ENCODE results near the gene ASIC4. TPM values are rescaled to one million over a fixed set of nuclear protein-coding genes. Genes with fewer than 3 reads are reported as not detected.

Gene ASIC4
- total RNA-seq, 1 donor from 2014 or later = 1.6 TPM

- H3K27ac Mint-ChIP-seq (ENCODE audit: unreplicated experiment) = no peak overlapping the region
- TF ChIP-seq CTCF (IDR thresholded peaks at IDR 0.05; ENCODE audit: unreplicated experiment) = no peak
- H3K4me3 Mint-ChIP-seq (ENCODE audit: unreplicated experiment) = no peak overlapping the region
- H3K4me1 Mint-ChIP-seq (ENCODE audit: unreplicated experiment) = no peaks in the 10 kb centered on the region
- no peaks in the 10 kb centered on the region for H3K9me3 Mint-ChIP-seq (ENCODE audit: unreplicated experiment)
- peaks cover 3% of the 10 kb centered on the region for H3K36me3 Mint-ChIP-seq (ENCODE audit: low read depth, unreplicated experiment)
- H3K27me3 Mint-ChIP-seq (ENCODE audit: unreplicated experiment) = peaks cover 12% of the 10 kb centered on the region
- no peak for DNase-seq (ENCODE audit: low spot score)
These were observed 45.7 kb upstream of the ASIC4 start for GRCh38 chr2:219468410-219469185.

- Mint-ChIP-seq H3K4me1 (ENCODE audit: unreplicated experiment) (peaks cover 2% of the 10 kb centered on the region), H3K9me3 (ENCODE audit: unreplicated experiment) (no peaks in the 10 kb centered on the region), H3K27ac (ENCODE audit: unreplicated experiment) (no peak overlapping the region), H3K4me3 (ENCODE audit: unreplicated experiment) (no peak overlapping the region), H3K27me3 (ENCODE audit: unreplicated experiment) (peaks cover 13% of the 10 kb centered on the region), H3K36me3 (ENCODE audit: low read depth, unreplicated experiment) (peaks cover 3% of the 10 kb centered on the region)
- no peak for DNase-seq (ENCODE audit: low spot score)
- no peak for TF ChIP-seq CTCF (IDR thresholded peaks at IDR 0.05; ENCODE audit: unreplicated experiment)
These were observed 45.0 kb upstream of the ASIC4 start for GRCh38 chr2:219469186-219469724.

GRCh38 chr2:219470429-219470828 lies 43.9 kb upstream of the ASIC4 start:
- no peak overlapping the region for H3K27ac Mint-ChIP-seq (ENCODE audit: unreplicated experiment)
- no peaks in the 10 kb centered on the region for H3K9me3 Mint-ChIP-seq (ENCODE audit: unreplicated experiment)
- peaks cover 3% of the 10 kb centered on the region for H3K36me3 Mint-ChIP-seq (ENCODE audit: low read depth, unreplicated experiment)
- no peak for DNase-seq (ENCODE audit: low spot score)
- peaks cover 14% of the 10 kb centered on the region for H3K27me3 Mint-ChIP-seq (ENCODE audit: unreplicated experiment)
- H3K4me3 Mint-ChIP-seq (ENCODE audit: unreplicated experiment) = no peak overlapping the region
- H3K4me1 Mint-ChIP-seq (ENCODE audit: unreplicated experiment) = peaks cover 2% of the 10 kb centered on the region
- TF ChIP-seq CTCF (IDR thresholded peaks at IDR 0.05; ENCODE audit: unreplicated experiment) = no peak

GRCh38 chr2:219471476-219472371 lies 42.6 kb upstream of the ASIC4 start:
- H3K36me3 Mint-ChIP-seq (ENCODE audit: low read depth, unreplicated experiment) = peaks cover 2% of the 10 kb centered on the region
- TF ChIP-seq CTCF (IDR thresholded peaks at IDR 0.05; ENCODE audit: unreplicated experiment) = no peak
- no peaks in the 10 kb centered on the region for H3K9me3 Mint-ChIP-seq (ENCODE audit: unreplicated experiment)
- DNase-seq (ENCODE audit: low spot score) = no peak
- no peak overlapping the region for H3K27ac Mint-ChIP-seq (ENCODE audit: unreplicated experiment)
- H3K4me3 Mint-ChIP-seq (ENCODE audit: unreplicated experiment) = no peak overlapping the region
- peaks cover 2% of the 10 kb centered on the region for H3K4me1 Mint-ChIP-seq (ENCODE audit: unreplicated experiment)
- peaks cover 13% of the 10 kb centered on the region for H3K27me3 Mint-ChIP-seq (ENCODE audit: unreplicated experiment)
